HepG2 (cell line): Measurements from ENCODE around the gene GPX2. TPM values are rescaled to one million over a fixed set of nuclear protein-coding genes. Genes with fewer than 3 reads are reported as not detected.

Experiments used
- ARID2 ChIP-seq: sonication (generic); formaldehyde crosslinking; IDR thresholded peaks from 2 replicates; pipeline ENCODE4 v1.8.1; 2022; ENCODE audit warnings: mild to moderate bottlenecking, missing genetic modification reagents, borderline replicate concordance
- ATF6 ChIP-seq: sonication (generic); formaldehyde crosslinking; conservative IDR thresholded peaks from 2 replicates; pipeline ENCODE4 v1.4.0; 2020; ENCODE audit warnings: missing genetic modification reagents
- HMGXB4 ChIP-seq, 2 experiments: sonication (generic) in 1 of 2; formaldehyde crosslinking in 1 of 2; IDR thresholded peaks; 2 replicates each; pipeline versions ENCODE4 v1.4.0 to v1.6.1; 2018 to 2020; ENCODE audit warnings: missing genetic modification reagents in 2 of 2, borderline replicate concordance in 1 of 2, low read depth in 1 of 2, mild to moderate bottlenecking in 1 of 2, missing biosample characterization in 1 of 2
- PBX2 ChIP-seq: IDR thresholded peaks from 2 replicates; pipeline ENCODE4 v1.6.1; 2016; ENCODE audit warnings: control low read depth
- PPARG ChIP-seq: conservative IDR thresholded peaks from 2 replicates; pipeline ENCODE4 v1.6.1; 2016; ENCODE audit warnings: missing biosample characterization, missing genetic modification reagents
- SNAPC4 ChIP-seq: sonication (generic); formaldehyde crosslinking; IDR thresholded peaks from 2 replicates; pipeline ENCODE4 v1.4.0; 2020; ENCODE audit warnings: mild to moderate bottlenecking, missing genetic modification reagents
- TBX3 ChIP-seq: fragments of 450-650 bp; IDR thresholded peaks from 2 replicates; pipeline ENCODE4 v1.6.1; 2017; ENCODE audit warnings: antibody characterized with exemption, mild to moderate bottlenecking, inconsistent platforms, borderline replicate concordance
- THRA ChIP-seq: sonication (generic); formaldehyde crosslinking; IDR thresholded peaks from 2 replicates; pipeline ENCODE4 v1.4.0; 2020; ENCODE audit warnings: missing genetic modification reagents, borderline replicate concordance
- ZFX ChIP-seq: sonication (generic); formaldehyde crosslinking; IDR thresholded peaks from 2 replicates; pipeline ENCODE4 v1.4.0; 2020; ENCODE audit warnings: mild to moderate bottlenecking, low read depth, missing genetic modification reagents, moderate library complexity
- ZFY ChIP-seq: sonication (generic); formaldehyde crosslinking; IDR thresholded peaks from 2 replicates; pipeline ENCODE4 v1.4.0; 2020; ENCODE audit warnings: missing genetic modification reagents
- ZNF101 ChIP-seq: sonication (generic); formaldehyde crosslinking; IDR thresholded peaks from 2 replicates; pipeline ENCODE4 v1.4.0; 2020; ENCODE audit warnings: mild to moderate bottlenecking, low read depth, missing genetic modification reagents, borderline replicate concordance
- ZNF350 ChIP-seq: sonication (generic); formaldehyde crosslinking; IDR thresholded peaks from 2 replicates; pipeline ENCODE4 v1.4.0; 2020; ENCODE audit warnings: mild to moderate bottlenecking, low read depth, missing genetic modification reagents, borderline replicate concordance
- ZNF557 ChIP-seq: sonication (generic); formaldehyde crosslinking; IDR thresholded peaks from 2 replicates; pipeline ENCODE4 v1.4.0; 2020; ENCODE audit warnings: missing genetic modification reagents
- ZNF572 ChIP-seq: sonication (generic); formaldehyde crosslinking; IDR thresholded peaks from 2 replicates; pipeline ENCODE4 v1.5.1; 2020; ENCODE audit warnings: mild to moderate bottlenecking, missing genetic modification reagents
- ZNF777 ChIP-seq: sonication (generic); formaldehyde crosslinking; IDR thresholded peaks from 2 replicates; pipeline ENCODE4 v1.4.0; 2020; ENCODE audit warnings: missing genetic modification reagents
- polyA plus RNA-seq, 8 experiments: library from polyadenylated mRNA; depleted of rRNA in 3 of 8; stranded (reverse) in 7 of 8; unstranded in 1 of 8; fragments of >200 nt; fragmentation: Illumina TruSeq in 4 of 8; extraction: Trizol in 4 of 8; gene quantifications; 2 replicates each; pipeline versions ENCODE4 v1.2.1 to v1.2.3, GENCODE V29; 2011 to 2016; ENCODE audit warnings: low read depth in 4 of 8, missing spikeins in 1 of 8, mixed read lengths in 1 of 8; ENCODE audit not compliant: insufficient read depth in 1 of 8
- total RNA-seq, 5 experiments: library from RNA; depleted of rRNA; stranded (reverse); fragments of >200 nt; fragmentation: Illumina TruSeq; extraction: Trizol; gene quantifications; 2 replicates each; pipeline ENCODE4 v1.2.3, GENCODE V29; 2016; ENCODE audit warnings: low read depth in 1 of 5

GPX2 gene
- total and polyA plus RNA-seq, 2 of the 13 experiments (the other 11 are each of a cell fraction or from before 2014, with no cell fraction given), result 526 to 674 TPM

GRCh38 chr14:64971943-64972791 is 29.6 kb upstream of the GPX2 start, which contains the start of gene RAB15 (continued):
- TF ChIP-seq ATF6 (CRISPR knock-in tag), result no peak
- no peak for TF ChIP-seq THRA
- TF ChIP-seq ZNF557 (CRISPR knock-in tag), result no peak
- TF ChIP-seq SNAPC4 (CRISPR knock-in tag), result no peak
- no peak for TF ChIP-seq ZNF101 (CRISPR knock-in tag)
- 0 out of 2 replicates have a peak, but pooled peaks have one; percentile 42 for TF ChIP-seq ZFX (CRISPR knock-in tag)
- TF ChIP-seq PBX2, result no peak
- TF ChIP-seq ZFY (CRISPR knock-in tag), result 0 out of 2 replicates have a peak, but pooled peaks have one; percentile 18
- 0 out of 2 replicates have a peak, but pooled peaks have one; percentile 27 for TF ChIP-seq ZNF572 (CRISPR knock-in tag)
- 0 out of 2 replicates have a peak, but pooled peaks have one; percentile 49 for TF ChIP-seq ARID2 (CRISPR knock-in tag)
- no peak for TF ChIP-seq PPARG (CRISPR knock-in tag)
- TF ChIP-seq HMGXB4 (CRISPR knock-in tag; IDR thresholded peaks at IDR 0.05; ENCODE audit: borderline replicate concordance in 1 of 2, low read depth in 1 of 2), result no peak
- TF ChIP-seq TBX3, result no peak
- TF ChIP-seq ZNF777 (CRISPR knock-in tag), result peak; percentile 57; the same call in 1 of the 2 replicates
- TF ChIP-seq ZNF350 (CRISPR knock-in tag), result no peak
